Astrocyte (in vitro differentiated cells and primary cell): ENCODE measurements around the gene SETD1B.

Experiments used
- EZH2 ChIP-seq: IDR thresholded peaks from 2 replicates; pipeline ENCODE4 v1.6.1; 2012; ENCODE audit warnings: mild to moderate bottlenecking, low read length, inconsistent platforms; ENCODE audit not compliant: insufficient read depth
- TF ChIP-seq, protein P1 (sequence below): IDR thresholded peaks from 2 replicates; pipeline ENCODE4 v1.5.1; 2011; ENCODE audit warnings: low read depth, mild to moderate bottlenecking, inconsistent platforms, low read length, moderate library complexity; ENCODE audit not compliant: insufficient read depth

DNA sequence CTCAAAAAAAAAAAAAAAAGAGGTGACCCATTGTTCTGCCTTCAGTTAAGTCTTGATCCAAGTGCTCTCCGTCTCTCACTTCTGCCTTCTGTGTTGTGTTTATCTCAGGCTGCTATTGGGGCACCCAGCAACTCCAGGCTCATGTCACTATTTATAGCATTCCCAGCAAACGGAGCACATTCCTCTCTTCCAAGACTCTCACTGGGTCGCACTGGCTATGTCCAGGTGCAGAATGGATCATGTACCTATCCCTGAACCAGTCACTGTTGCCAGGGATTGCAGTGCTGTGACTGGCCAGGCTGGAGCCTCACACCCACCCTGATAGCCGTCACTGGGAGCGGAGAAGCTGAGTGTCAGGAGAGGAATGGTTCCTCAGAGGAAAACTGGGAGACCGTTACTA lies 41.5 kb upstream of the SETD1B start:
- TF ChIP-seq, protein P1, sequence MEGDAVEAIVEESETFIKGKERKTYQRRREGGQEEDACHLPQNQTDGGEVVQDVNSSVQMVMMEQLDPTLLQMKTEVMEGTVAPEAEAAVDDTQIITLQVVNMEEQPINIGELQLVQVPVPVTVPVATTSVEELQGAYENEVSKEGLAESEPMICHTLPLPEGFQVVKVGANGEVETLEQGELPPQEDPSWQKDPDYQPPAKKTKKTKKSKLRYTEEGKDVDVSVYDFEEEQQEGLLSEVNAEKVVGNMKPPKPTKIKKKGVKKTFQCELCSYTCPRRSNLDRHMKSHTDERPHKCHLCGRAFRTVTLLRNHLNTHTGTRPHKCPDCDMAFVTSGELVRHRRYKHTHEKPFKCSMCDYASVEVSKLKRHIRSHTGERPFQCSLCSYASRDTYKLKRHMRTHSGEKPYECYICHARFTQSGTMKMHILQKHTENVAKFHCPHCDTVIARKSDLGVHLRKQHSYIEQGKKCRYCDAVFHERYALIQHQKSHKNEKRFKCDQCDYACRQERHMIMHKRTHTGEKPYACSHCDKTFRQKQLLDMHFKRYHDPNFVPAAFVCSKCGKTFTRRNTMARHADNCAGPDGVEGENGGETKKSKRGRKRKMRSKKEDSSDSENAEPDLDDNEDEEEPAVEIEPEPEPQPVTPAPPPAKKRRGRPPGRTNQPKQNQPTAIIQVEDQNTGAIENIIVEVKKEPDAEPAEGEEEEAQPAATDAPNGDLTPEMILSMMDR: no peak
- TF ChIP-seq EZH2: no peak
